Esophagus squamous epithelium (tissue), 5 donors: Measurements from ENCODE around the gene ZMYND8. TPM values are rescaled to one million over a fixed set of nuclear protein-coding genes. Genes with fewer than 3 reads are reported as not detected.

Experiments
- DNase-seq: peaks from one replicate; lab custom pipeline; 2025; lab: John Stamatoyannopoulos, UW
- H3K27ac ChIP-seq, 4 donors: fragments of 200-600 bp; sonication (generic); one replicate each; pipeline ENCODE4 v1.5.1; 2016 to 2019; ENCODE audit warnings: mild to moderate bottlenecking in 1 of 4
- H3K27me3 ChIP-seq, 4 donors: fragments of 200-600 bp; sonication (generic); 1 replicate in 3 of 4; 2 replicates in 1 of 4; pipeline versions ENCODE4 v1.5.1 to v1.6.0; 2017 to 2021; ENCODE audit warnings: antibody characterized with exemption in 1 of 4
- H3K36me3 ChIP-seq, 3 donors: fragments of 200-600 bp; sonication (generic); one replicate each; pipeline ENCODE4 v1.5.1; 2016 to 2019
- H3K4me1 ChIP-seq, 3 donors: fragments of 200-600 bp; sonication (generic); one replicate each; pipeline ENCODE4 v1.5.1; 2017 to 2019
- H3K4me3 ChIP-seq, 4 donors: fragments of 200-600 bp; sonication (generic); 1 replicate in 3 of 4; 2 replicates in 1 of 4; pipeline ENCODE4 v1.5.1; 2016 to 2019; ENCODE audit warnings: mild to moderate bottlenecking in 2 of 4, moderate library complexity in 1 of 4
- H3K9me3 ChIP-seq, 3 donors: fragments of 200-600 bp; sonication (generic); one replicate each; pipeline ENCODE4 v1.5.1; 2016 to 2019
- POLR2A ChIP-seq, 4 donors: fragments of 450-650 bp; IDR thresholded peaks; one replicate each; pipeline ENCODE4 v1.6.1; 2017; ENCODE audit warnings: antibody characterized with exemption in 4 of 4, mild to moderate bottlenecking in 4 of 4, moderate library complexity in 3 of 4
- WGBS, 2 donors: methylation state at CpG; one replicate each; pipeline ENCODE4 v1.1.5; 2018; 5-methylcytosine and 5-hydroxymethylcytosine counted together
- intact Hi-C: fragments of 100-400 bp; cut with DNase I; formaldehyde crosslinking; loops from one replicate; pipeline ENCODE4 v1.15.0; 2022
- total RNA-seq, 4 donors: library from RNA; depleted of rRNA; stranded (reverse); fragments of >200 nt; gene quantifications; one replicate each; pipeline ENCODE4 v1.1.0, GENCODE V29; 2016
- TF ChIP-seq, protein P1 (sequence below), 6 experiments: fragments of 450-650 bp in 4 of 6; fragments of 200-600 bp in 2 of 6; sonication (generic) in 2 of 6; IDR thresholded peaks; one replicate each; pipeline ENCODE4 v1.5.1; 2016 to 2019; ENCODE audit warnings: antibody characterized with exemption in 6 of 6, mild to moderate bottlenecking in 4 of 6, moderate library complexity in 4 of 6
- donor health status: DM: yes; HTN: yes; CAD: no.

The ZMYND8 gene
- total RNA-seq, 4 donors from 2014 or later = 21.5 to 26.3 (median 24.3) TPM

DNA sequence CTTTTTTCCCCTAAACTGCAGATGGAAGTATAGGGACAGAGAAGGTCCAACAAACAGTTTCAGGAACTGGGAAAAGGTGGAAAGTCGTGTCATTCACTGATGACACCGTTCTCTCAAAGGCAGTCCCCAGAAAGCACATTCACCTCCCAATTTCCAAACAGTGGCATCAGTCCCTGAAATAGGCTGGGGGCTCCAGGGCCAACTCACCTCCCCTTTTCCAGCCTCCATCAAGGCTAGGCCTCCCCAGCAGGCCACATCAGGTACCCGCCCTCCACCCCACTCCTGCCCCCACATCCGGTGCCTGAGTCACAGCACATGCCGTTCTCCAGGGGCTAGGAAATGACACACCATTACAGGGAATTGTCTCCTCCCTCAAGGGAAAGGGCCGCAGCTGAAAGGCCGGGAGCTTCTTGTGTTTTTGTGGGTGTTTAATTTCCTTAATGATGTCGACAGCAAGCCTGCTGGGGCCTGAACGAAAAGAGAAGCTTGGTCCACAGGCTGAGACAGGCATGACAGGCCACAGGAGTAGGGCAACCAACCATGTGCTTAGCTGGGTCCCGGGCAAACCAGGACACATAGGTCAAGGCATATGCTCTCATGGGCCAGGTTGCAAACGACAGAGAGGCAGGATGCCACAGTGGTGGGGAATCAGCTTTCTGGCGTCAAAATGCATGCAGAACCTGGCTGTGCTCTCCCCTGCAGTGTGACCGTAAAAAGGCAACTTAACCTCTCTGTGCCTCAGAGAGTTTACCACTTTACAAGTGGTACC, 39.2 kb downstream of the ZMYND8 start:
- H3K4me3 ChIP-seq = peak overlapping the region in 3 of 4 donors; percentile 24 to 53 (median 35)
- peaks cover 73 to 80% (median 76%) of the 10 kb centered on the region in 3 donors for H3K4me1 ChIP-seq
- intact Hi-C loops = loop anchor here (5.0 kb wide), 1 partner anchor 40 kb away; the partner anchor contains the start of gene ZMYND8

DNA sequence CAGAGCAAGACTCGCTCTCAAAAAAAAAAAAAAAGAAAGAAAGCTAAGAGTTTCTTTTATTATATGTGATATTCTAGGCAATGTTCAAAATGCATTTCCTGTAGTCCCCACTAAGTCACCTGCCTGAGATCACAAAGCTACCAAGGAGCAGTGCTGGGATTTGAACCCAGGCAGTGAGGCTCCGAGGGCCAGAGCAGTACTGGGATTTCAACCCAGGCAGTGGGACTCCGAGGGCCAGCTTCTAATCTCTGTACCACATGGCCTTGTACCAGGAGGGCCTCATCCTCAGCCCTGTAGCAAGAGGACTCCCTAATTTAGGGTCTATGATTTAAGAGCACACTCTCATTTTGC, 39.7 kb downstream of the ZMYND8 start:
- Histone ChIP-seq H3K4me1 (peaks cover 70 to 75% (median 71%) of the 10 kb centered on the region in 3 donors), H3K27ac (peak overlapping the region; percentile 97 to 100 (median 98)), H3K27me3 (no peaks in the 10 kb centered on the region), H3K4me3 (no peak overlapping the region), H3K9me3 (no peaks in the 10 kb centered on the region), H3K36me3 (peaks cover 0 to 6% (median 0%) of the 10 kb centered on the region in 3 donors)
- no peak for DNase-seq
- intact Hi-C loops = loop anchor here (5.0 kb wide), 1 partner anchor 41 kb away; the partner anchor contains the start of gene ZMYND8
- TF ChIP-seq POLR2A (IDR thresholded peaks at IDR 0.05) = no peak
- TF ChIP-seq, protein P1, sequence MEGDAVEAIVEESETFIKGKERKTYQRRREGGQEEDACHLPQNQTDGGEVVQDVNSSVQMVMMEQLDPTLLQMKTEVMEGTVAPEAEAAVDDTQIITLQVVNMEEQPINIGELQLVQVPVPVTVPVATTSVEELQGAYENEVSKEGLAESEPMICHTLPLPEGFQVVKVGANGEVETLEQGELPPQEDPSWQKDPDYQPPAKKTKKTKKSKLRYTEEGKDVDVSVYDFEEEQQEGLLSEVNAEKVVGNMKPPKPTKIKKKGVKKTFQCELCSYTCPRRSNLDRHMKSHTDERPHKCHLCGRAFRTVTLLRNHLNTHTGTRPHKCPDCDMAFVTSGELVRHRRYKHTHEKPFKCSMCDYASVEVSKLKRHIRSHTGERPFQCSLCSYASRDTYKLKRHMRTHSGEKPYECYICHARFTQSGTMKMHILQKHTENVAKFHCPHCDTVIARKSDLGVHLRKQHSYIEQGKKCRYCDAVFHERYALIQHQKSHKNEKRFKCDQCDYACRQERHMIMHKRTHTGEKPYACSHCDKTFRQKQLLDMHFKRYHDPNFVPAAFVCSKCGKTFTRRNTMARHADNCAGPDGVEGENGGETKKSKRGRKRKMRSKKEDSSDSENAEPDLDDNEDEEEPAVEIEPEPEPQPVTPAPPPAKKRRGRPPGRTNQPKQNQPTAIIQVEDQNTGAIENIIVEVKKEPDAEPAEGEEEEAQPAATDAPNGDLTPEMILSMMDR (IDR thresholded peaks at IDR 0.05) = no peak
- WGBS, 2 donors = 73 to 90% methylated on average over 3 of the region's 3 CpGs

More for the DNA sequence above, 39.2 kb downstream of the ZMYND8 start:
- H3K9me3 ChIP-seq = no peaks in the 10 kb centered on the region
- TF ChIP-seq, protein P1 (IDR thresholded peaks at IDR 0.05) = peak in 3 of 6 experiments; percentile 8 to 30 (median 23)
- peak in 2 of 4 donors; percentile 32 to 59 for TF ChIP-seq POLR2A (IDR thresholded peaks at IDR 0.05)
- H3K36me3 ChIP-seq = peaks cover 0 to under 1% (median 0%) of the 10 kb centered on the region in 3 donors
- peak; percentile 18 for DNase-seq
- H3K27ac ChIP-seq = peak overlapping the region; percentile 97 to 100 (median 98)
- WGBS, 2 donors = 18 to 31% methylated on average over 6 to 7 of the region's 13 CpGs
- no peaks in the 10 kb centered on the region for H3K27me3 ChIP-seq

DNA sequence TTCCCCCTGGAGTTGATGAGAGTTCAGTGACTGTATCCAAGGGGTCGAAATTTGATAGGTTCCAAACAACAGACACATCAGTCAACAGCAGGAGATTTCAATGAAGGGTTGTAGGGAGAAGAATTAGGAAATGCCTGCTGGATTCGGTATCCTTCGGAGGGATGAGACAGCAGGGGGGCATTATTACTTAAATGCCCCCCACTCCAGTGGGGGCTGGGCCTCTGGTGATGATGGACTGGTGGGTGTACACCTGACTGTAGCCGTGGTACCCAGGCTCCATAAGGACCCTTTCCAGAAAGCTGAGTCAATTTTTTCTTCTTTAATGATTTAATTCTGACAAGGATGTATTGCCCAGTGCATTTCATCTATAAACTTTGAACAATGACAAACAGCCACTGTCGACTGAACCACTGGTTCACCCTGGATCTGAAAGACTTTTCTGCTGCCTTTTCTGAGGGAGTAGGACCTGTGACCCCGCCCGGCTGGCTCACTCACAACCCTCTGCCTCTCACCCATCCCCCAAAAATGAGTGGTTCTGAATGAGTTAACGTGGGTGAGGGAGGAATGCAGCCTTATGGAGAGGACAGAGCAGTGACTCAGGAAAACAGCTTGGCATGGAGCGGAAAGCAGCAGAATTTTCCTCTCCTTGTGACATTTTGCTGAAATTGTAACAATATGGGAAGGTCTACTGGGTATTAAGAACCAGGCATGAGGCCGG, 41.0 kb downstream of the ZMYND8 start:
- peaks cover 59 to 62% (median 59%) of the 10 kb centered on the region in 3 donors for H3K4me1 ChIP-seq
- no peaks in the 10 kb centered on the region for H3K27me3 ChIP-seq
- intact Hi-C loops = loop anchor here (5.0 kb wide), 1 partner anchor 42 kb away; the partner anchor contains the start of gene ZMYND8
- WGBS, 2 donors = 46 to 50% methylated on average over 9 to 10 of the region's 10 CpGs
- H3K9me3 ChIP-seq = no peaks in the 10 kb centered on the region
- peaks cover 0 to 19% (median 0%) of the 10 kb centered on the region in 3 donors for H3K36me3 ChIP-seq
- DNase-seq = no peak
- TF ChIP-seq POLR2A (IDR thresholded peaks at IDR 0.05) = no peak
- TF ChIP-seq, protein P1 (IDR thresholded peaks at IDR 0.05) = no peak
- H3K4me3 ChIP-seq = no peak overlapping the region
- H3K27ac ChIP-seq = peak overlapping the region; percentile 97 to 100 (median 98)

DNA sequence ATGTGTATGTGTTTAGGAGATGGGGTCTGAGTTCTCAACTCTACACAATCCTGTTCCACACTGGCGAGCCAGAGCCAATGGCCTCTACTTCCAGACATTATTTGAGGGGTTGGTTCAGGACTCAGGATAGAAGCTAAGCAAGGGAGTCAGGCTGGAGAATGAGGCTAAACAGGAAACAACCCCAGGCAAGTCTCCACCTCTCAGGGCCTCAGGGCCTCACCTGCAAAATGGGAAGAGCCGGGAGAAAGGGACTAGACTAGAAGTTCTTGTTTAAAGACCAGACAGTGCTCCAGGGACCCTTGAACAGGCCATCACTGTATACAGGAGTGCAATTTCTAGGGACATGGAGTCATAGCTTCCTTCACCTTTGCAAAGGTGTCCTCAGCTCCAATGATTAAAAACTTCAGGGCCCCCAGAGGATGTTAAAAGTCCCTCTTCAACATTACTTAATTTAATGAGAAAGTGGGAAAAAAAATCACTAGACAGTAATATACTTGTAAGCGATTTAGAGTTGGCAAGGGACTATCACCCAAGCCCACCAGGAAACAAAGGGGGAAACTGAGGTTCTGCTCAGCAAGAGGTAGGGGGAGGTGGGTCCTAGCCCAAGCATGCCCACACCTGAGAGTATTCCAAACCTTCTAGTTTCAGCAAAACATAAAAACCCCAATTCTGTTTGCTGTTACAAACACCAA, 41.7 kb downstream of the ZMYND8 start:
- Histone ChIP-seq H3K4me3 (no peak overlapping the region), H3K4me1 (peaks cover 52 to 55% (median 52%) of the 10 kb centered on the region in 3 donors), H3K9me3 (no peaks in the 10 kb centered on the region), H3K27me3 (no peaks in the 10 kb centered on the region), H3K36me3 (peaks cover 0 to 26% (median 0%) of the 10 kb centered on the region in 3 donors), H3K27ac (peak overlapping the region; percentile 97 to 100 (median 98))
- WGBS, 2 donors = 71 to 89% methylated on average over 3 of the region's 3 CpGs
- no peak for TF ChIP-seq POLR2A (IDR thresholded peaks at IDR 0.05)
- TF ChIP-seq, protein P1 (IDR thresholded peaks at IDR 0.05) = no peak
- DNase-seq = no peak
- intact Hi-C loops = loop anchor here (5.0 kb wide), 1 partner anchor 43 kb away; the partner anchor contains the start of gene ZMYND8
